ENCODE measurements around the gene DPPA5.
A peak's percentile ranks its signal among the peaks of the same experiment; 100 is the strongest.
"Not testable (repeated sequence)": the region's sequence is repeated elsewhere in the genome, so short reads cannot be mapped to it uniquely, and the experiment has no call there.

The DPPA5 gene

DNA sequence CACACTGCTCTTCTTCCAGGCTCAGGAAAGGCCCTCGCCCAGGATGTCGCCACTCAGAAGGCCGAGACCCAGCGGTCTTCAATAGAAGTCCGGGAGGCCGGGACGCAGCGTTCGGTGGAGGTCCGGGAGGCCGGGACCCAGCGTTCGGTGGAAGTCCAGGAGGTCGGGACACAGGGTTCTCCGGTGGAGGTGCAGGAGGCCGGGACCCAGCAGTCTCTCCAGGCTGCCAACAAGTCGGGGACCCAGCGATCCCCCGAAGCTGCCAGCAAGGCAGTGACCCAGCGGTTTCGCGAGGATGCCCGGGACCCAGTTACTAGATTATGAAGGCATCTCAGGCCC lies 9.4 kb upstream of the DPPA5 start:
- DNase-seq = no peak

DNA sequence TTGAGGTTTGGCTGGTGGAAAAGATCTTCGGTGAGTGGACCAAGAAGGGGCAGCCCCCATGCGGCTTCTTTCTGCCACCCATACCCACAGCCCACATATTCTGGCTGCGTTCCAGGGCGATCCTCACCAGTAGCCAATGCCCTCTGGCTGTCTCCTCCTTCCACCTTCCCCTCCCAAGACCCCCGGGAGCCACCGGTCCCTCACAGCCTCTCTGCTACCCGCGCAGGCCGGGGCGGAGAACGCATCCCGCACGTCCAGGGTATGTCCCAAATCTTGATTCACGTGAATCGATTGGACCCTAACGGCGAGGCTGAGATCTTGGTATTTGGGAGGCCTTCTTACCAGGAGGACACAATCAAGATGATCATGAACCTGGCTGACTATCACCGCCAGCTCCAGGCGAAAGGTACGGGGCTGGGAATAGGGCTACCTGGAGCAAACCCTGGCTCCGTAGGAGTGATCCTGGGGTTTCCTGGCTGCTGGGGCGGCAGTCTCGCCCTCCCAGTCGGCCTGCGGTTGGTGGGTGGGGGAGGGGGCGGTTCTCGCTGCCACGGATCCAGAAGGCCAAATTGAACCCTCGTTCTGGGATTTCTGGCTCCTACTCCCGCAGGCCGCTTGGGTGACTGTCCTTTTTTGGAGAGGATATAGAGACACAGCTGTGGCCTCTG lies 8.9 kb upstream of the DPPA5 start:
- DNase-seq = no peak

DNA sequence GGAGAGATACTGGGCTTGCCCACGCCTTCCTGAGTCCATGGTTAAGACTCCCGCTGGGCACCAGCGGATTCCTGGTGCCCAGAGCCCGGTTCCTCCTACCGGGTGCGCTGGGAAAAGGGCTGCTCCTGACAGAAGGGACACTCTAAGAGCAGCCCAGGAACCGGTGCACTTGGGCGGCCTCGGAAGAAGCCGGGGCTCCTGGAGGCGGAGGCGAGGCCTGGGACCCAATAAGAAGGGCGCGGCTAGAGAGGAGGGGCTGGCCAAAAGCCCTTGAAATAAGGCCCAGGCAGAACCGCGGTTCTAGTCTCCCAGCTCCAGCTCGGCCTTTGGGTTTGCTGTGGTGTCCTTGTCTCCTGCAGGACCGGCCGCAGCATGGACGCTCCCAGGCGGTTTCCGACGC lies 8.3 kb upstream of the DPPA5 start, which contains the start of gene KHDC3L:
TSS of gene KHDC3L (plus strand) at position 301 of the 400 bp plus-strand sequence. CDS start at position 373, 72 bp downstream.
- DNase-seq = no peak

DNA sequence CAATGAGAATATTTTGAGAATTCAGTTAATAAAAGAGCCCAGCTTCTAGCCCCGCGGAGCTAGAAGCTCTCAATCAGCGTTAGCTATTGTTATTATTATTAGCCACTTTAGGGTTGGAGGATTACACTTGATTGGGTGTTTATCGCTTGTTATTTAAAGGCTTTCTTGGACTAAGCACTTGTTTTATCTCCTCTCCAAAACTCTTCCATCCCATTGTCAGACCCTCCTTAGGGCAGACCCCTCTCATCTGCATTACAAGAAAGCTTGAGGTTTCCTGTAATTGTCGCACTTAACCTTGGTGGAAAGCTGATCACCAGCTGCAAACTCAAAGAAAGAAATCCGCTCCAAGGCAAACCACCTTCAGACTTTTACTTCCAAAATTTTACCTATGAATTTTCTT lies 4.8 kb downstream of the DPPA5 start:
- DNase-seq = no peak

DNA sequence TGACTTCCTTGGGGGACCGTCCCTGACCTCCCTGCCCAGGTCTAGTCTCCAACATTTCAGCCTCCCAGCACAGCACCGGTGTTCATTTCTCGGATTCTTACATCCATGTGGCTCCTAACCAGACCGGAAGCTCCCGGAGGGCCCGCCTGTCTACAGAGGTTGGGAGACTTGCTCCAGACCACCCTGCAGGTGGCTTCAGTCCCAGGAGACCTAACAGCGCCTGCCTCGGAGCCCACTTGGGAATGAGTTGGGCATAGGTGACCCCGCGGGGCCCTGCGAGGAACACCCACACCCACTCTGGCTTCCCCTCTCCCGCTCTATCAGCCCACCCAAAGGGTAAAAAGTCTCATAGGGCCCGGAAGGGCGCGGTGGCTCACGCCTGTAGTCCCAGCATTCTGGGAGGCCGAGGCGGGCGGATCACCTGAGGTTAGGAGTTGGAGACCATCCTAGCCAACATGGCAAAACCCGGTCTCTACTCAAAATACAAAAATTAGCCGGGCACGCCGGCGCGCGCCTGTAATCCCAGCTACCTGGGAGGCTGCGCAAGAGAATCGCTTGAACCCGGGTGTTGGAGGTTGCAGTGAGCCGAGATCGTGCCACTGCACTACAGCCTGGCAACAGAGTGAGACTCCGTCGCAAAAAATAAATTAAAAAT lies 5.4 kb downstream of the DPPA5 start:
- no peak for DNase-seq

DNA sequence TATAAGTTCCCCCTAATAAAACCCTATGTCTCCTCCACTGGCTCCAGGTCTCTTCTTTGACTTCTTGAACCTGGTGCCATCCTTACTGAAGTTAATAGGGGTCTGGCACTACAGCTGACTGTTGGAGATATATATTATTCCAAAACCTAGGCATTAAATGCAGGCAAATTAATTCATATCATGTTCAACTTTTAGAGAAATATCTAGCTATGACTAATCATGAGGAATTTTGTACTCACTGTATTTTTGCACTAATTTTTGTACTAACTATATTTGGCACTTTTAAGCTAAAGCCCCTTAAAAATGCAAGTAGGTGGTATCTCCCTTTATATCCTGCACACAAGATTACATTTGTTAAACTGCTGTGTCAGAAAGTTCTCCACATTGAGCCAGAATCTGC lies 10.9 kb downstream of the DPPA5 start:
- DNase-seq = no peak

DNA sequence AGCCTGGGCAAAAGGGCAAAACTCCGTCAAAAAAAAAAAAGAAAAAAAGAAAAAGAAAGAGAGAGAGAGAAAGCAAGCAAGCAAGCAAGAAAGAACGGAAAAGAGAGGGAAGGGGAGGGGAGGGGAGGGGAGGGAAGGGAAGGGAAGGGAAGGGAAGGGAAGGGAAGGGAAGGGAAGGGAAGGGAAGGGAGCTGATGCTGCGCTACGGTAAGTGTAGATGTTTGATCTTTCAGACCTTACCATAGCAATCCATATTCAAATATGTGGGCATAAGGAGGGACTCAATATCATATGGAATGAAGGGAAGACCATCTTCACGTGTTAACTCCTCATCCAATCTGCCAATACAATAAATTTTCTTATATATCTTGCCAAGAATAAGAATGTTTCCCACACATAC lies 11.9 kb downstream of the DPPA5 start:
- no peak for DNase-seq

DNA sequence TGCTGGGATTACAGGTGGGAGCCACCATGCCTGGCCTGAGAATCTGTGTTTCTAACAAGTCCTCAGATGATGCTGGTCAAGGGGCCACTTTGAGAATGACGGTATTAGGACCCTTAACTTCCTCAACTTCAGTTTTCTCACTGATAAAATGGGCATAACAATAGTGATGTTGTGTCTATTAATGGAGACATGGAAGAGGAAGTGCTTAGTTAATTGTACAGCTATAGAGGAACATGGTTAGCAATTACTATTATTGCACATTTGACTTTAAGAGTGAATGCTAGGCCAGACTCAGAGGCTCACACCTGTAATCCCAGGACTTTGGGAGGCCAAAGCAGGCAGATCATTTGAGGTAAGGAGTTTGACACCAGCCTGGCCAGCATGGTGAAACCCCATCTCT lies 12.7 kb downstream of the DPPA5 start:
- DNase-seq = no peak

DNA sequence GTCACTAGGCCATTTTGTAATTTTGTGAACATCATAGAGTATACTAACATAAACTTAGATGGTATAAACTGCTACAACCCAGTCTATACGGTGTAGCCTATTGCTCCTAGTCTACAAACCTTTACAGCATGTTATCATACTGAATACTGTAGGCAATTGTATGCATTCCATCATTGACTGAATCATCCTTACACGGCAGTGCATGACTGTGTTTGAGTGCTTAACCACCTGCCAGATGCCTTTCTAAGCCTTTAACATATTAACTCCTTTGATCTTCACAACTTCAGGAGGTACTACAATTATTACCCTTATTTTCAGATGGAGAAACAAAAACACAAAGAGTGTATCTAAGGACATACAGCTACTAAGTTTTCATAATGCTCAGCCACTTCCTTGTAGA lies 14.0 kb downstream of the DPPA5 start:
- DNase-seq = no peak

DNA sequence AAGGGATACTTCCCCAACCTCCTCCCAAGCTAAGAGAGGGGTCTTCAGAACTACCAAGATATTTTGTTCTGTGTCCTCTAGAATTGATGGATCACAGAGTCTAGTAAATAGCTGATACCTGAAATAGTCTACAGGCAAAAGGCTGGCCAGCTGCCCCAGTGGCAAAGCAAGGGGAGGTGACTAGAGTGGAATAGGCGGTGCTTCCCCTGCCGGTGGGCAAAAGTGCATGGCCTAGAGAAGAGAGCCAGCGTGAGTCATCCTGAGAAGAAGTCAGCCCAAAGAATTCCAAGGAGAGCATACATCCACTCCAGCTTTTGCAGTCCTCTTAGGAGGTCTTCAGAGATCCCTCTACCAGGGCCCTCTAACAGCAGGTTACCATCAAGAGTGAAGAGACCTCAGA lies 14.7 kb downstream of the DPPA5 start:
- no peak for DNase-seq

DNA sequence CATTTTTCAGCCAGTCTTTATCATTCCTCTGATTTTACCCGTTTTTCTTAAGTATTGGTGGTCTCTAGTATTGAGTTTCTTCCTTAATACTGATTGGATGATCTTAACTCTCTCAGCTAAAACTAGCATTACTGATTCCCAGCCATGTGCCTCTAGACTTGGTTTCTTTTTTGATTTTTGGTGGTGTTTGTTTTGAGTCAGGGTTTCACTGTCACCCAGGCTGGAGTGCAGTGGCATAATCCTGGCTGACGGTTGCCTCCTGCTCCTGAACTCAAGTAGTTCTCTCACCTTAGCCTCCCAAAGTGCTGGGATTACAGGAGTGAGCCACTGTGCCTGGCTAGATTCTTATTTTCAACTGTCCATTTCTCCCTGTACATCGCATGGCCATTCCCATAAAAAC lies 24.9 kb downstream of the DPPA5 start:
- no peak for DNase-seq

DNA sequence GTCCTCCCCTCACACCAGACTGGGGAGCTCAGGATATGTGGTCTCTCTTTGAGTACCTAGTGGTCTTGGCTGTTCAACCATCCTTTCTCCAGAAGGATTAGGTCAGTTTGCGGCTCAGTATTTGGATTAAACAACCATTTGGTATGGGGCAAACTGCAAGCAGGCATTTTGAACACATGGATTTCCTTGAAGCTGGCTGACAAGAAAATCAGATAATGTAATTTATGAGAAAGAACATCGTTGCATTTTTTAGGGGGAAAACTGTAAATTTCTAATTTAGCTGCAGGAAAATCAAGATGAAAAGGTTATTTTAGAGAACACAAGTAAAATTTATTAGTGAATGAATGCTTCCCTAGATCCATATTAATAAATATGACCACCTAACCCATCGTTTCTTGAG lies 25.3 kb downstream of the DPPA5 start:
- DNase-seq = no peak

DNA sequence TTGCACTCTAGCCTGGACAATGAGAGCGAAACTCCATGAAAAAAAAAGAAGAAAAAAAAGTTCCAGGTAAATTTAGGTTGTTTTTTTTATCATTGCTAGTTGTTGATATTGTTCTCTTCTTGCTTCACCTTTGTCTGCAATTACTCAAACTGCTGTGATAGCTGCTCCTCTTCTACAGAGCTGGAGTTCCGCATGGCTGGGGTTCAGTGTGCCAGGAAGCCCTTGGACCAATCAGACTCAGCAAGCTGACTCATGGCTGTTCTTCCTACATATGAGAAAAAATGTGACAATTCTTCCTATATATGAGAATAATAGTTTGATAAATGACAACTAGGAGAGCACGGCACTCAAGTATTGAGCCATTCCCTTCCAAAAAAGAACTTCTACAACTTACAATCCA lies 28.4 kb downstream of the DPPA5 start:
- no peak for DNase-seq

DNA sequence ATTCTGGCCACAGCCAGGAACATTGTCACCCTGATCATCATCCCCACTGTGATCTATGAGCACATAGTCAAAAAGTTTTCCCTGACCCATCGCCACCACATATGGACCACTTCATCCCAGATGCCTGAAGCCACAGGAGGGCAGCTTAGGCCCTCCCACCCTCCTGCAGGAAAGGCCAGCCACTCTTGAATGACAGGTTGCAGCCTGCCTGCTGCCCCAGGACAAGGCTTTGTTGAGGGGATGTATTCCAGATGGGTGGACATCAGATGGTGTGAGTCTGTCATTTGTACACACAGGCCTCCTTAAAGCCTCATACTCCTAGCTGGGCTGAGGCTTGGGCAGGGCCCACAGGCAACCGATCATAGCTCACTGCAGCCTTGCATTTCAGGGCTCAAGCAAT lies 30.8 kb downstream of the DPPA5 start:
- no peak for DNase-seq

DNA sequence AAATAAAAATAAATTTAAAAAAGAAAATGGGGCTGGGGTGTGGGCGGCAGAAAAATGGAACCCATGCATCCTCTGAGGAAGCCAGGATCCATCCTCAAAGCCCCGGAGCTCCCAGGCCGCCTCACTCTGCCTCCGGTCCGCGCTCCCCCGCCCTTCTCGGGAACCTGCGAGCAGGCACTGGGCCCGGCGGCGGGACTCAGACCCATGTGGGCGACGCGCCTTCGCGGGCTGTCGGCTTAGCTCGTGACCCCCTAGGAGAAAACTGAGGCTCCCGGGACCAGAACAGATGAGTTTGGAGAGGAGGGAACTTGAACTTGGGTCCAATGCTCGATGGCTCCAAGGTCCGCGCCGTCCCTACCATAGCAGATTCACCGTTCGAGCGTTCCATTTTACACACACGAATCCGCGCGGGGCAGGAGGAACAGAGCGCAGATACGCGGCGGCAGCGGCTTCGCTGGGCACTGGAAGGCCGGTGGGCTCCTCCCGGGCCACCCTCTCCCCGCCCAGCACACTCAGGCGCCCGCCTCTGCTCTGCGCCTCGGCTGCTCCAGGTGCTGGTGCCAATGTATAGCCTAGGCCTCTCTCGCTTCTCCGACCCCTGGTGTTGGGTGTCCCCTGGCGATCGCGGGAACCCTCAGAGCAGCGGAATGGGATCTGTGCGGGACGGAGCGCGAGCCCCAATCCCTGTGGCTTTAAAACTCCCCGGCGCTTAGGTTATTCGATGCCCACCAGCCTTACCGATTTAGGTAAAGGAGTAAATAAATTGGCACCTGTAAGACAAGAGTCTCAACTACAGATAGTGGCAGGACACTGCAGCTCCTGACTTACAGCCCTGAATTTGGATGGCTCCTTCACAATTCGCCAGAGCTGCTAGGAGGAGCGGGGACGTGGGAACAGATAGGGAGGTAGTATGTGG lies 39.2 kb downstream of the DPPA5 start:
- DNase-seq = no peak

DNA sequence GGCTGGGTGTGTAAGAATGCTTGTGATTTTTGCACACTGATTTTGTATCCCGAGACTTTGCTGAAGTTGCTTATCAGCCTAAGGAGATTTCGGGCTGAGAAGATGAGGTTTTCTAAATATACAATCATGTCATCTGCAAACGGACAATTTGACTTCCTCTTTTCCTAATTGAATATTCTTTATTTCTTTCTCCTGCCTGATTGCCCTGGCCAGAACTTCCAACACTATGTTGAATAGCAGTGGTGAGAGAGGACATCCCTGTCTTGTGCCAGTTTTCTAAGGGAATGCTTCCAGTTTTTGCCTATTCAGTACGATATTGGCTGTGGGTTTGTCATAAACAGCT lies 43.6 kb downstream of the DPPA5 start:
- DNase-seq = not testable (repeated sequence)

DNA sequence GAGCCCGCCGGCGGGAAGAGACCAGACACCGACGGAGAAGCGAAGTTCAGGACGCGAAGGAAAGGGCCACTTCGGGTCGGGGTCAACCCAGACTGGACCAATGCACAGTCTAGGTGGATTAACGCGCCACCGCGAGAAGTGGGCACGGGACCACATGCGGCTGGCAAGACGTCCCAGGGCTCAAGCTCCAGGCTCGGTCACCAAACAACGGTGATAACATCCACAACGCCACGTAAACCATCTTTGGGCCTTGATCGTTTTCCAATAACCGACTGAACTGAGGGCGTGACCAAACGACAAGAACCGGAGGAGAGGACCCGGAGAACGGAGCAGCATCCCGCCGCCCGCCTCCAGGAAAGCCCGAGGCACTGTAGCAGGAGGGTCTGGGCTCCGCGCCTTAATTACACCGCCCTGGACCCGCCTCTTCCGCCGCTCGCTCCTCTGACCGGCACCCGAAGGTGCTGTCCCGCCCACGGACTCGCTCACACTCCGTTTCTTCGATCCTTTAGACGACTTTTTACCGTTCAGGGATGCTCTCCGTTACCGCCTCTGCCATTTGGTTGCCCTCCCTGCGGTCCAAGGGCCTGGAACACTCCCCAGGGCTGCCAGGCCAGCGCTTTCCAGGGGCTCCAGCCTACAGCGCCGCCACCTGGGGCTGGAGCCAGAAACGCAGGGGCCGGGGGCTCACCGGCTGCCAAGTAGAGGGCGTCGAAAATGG lies 44.1 kb downstream of the DPPA5 start:
- peak; percentile 52 for DNase-seq

DNA sequence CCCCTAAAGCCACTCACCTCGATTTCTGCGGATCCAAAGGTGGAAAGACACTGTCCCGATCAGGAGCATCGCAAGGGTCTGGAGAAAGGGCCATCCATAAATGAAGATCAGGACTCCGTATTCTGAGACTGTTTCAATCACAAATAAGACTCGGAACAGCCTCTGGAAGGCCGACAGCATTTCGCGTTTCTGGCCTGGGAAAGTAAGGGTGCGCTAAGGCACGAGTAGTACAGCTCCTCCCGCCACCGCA lies 44.6 kb downstream of the DPPA5 start:
- DNase-seq = no peak

DNA sequence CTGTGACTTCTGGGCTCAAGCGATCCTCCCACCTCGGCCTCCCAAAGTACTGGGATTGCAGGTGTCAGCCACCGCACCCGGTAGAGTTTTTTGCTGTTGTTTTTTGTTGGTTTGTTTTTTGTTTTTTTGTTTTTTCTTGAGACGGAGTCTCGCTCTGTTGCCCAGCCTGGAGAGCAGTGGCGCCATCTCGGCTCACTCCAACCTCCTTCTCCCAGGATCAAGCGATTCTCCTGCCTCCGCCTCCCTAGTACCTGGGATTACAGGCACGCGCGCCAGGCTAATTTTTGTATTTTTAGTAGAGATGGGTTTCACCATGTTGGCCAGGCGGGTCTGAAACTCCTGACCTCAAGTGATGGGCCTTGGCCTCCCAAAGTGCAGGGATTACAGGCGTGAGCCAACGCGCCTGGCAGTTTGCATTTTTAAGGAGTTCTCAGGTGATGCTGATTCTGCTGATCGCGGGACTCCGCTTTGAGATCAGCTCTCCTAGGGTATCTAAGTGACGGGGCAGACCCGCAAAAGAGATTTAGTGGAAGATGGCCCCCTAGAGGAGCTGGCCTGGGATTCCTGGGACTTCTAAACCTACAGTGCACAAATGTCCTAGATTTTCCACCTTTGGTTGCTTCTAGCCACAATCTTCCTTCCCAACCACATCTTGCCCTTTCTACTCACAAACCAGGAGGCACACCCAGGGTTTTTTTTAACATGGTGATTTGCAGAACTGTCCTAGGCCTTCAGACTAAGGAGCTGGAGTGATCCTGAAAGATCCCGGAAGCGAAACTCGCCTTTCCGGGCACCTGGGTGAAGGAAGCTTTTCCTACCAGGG lies 45.2 kb downstream of the DPPA5 start:
- DNase-seq = no peak

DNA sequence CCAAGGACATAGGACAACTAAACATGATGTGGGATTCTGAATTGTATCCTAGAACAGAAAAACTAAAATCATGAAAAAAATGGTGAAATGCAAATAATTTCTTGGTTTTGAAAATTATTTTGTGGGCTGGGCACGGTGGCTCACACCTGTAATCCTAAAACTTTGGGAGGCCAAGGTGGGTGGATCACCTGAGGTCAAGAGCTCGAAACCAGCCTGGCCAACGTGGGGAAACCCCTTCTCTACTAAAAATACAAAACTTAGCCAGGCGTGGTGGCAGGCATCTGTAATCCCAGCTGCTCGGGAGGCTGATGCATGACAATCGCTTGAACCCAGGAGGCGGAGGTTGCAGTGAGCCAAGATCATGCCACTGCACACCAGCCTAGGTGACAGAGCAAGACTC lies 50.3 kb downstream of the DPPA5 start:
- not testable (repeated sequence) for DNase-seq

Data from activated CD8-positive, alpha-beta memory T cell treated with anti-CD3 and anti-CD28 coated beads, Interleukin-2, amount 50 U/mL, for 4 hours (primary cell).